ENCODE results near the gene ERICH6B.
A peak's percentile ranks its signal among the peaks of the same experiment; 100 is the strongest.

ERICH6B gene

DNA sequence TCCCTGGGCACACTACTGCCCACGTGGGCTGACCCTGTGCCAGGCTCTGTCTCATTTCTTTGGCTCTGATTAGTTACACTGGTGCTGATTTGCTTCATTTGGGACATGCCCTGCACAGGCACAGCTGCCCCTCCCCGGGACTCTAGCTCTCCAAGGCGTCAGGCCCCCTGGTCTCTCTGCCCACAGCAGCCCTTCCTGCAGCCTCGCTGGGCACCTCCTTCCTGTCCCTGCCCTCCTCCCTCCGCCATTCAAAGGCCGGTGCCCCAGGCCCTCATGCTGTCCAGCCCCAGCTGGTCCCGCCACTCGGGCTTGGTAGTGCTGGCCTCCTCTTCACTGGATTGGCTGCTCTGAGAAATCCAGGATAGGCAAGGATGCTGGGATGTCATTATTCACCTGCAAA, 73.1 kb downstream of the ERICH6B start:
- no peak for DNase-seq (ENCODE audit: low spot score)

DNA sequence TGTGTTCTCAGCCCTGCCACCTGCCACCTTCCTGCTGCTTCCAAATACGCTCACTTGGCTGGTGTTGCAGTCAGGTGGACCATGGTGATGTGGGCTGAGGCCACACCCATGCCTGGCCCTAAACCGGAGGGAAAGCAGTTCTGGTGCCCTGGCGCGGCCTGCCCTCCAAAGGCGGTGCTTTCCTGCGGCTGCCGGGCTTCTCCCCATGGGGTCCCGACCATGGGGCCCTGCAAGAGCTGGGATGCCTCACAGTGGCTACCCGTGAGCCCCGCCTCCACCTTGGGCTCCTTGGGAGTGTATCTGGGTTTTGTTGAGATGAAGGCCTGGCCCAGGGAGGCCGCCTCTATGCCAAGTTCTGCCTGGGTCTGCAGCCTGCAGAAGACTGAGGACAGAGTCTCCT, 73.7 kb downstream of the ERICH6B start:
- DNase-seq (ENCODE audit: low spot score), result no peak

DNA sequence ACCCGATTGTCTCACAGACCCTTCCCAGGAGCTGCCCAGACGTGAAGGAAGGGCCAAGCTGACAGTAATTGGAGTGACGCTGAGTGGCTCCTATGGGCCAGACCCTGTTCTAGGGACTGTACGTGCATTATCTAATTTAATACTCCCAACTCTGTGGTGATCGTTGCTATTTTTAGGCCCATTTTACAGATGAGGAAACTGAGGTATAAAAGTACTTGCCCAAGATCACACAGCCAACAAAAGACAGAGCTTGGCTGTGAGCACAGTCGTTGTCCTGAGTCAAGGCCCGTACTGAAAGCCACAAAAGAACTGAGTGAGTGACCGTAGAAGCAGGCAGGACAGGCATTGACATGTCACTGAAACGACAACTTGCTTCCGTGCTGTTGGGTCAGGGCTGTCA, 74.7 kb downstream of the ERICH6B start:
- no peak for DNase-seq (ENCODE audit: low spot score)

DNA sequence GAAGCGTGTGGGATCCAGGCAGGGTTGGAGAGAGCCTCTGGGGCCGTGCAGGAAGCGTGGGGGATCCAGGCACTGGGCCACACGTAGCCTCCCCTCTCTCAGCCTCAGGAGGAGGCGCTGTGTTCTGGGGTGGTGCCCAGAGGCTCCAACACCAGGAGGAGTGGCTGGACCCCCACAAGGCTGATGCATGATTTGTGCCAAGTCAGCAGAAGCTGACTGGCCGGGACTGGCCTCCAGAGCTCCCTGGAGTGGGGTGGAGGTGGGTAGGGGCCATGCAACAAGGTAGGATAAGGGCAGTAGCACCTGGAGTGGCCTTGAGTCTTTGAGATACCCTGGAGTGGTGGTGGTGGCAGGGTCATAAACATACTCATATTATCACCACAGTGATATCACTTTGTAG, 75.3 kb downstream of the ERICH6B start:
- DNase-seq (ENCODE audit: low spot score), result no peak

DNA sequence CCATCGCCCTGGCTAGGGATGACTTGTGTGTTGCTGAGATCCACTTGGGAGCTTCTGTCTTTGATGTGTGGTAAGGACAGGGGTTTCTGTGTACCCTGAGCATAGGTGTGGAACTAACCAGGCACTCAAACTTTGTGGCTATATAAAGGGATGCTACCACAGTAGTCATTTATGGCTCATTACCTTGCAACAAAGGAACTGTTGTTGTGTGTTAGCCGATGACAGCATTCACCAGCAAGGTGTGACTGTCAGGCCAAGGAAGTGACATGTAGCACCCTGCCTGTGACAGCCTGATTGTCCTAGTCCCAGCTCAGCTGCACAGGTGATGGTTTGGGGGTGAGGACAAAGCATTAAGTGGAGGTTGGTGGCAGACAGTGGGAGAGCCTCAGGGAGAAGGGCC, 77.2 kb downstream of the ERICH6B start:
- DNase-seq (ENCODE audit: low spot score), result no peak

DNA sequence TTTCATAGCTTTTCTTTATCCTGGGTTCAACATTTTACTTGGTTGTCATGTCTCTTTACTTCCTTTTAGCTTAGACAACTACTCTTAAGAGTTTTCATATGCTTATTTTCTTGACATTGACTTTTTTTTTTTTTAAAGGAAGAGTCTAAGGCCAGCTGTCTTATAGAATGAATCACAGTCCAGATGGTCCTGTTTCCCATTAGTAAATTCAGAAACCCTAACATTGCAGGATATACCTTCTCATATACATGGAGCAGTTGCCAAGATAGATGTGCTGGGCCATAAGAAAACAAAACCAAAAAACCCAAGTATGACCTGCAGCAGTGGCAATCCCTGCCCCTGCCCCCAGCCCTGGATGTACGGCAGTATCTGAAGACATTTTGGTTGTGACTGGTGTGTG, 78.0 kb downstream of the ERICH6B start:
- DNase-seq (ENCODE audit: low spot score), result no peak

DNA sequence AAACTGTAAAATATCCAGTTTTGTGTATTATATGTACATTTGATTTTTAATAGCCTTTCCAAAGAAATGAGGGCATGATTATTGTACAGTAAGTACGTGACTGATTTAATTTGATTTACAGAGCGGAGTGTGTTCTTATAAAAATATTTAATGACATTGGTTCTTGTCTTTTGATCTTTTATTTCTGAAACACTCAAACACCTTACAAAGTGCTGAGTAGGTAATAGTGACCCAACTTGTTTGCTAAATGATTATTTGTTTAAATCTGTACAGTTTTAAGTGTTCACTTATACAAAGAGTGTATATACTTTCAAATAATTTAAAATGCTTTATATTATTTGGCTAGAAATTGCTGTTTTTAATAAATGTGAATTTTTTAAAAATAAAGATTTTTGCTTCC, 79.3 kb downstream of the ERICH6B start:
- DNase-seq (ENCODE audit: low spot score), result no peak

DNA sequence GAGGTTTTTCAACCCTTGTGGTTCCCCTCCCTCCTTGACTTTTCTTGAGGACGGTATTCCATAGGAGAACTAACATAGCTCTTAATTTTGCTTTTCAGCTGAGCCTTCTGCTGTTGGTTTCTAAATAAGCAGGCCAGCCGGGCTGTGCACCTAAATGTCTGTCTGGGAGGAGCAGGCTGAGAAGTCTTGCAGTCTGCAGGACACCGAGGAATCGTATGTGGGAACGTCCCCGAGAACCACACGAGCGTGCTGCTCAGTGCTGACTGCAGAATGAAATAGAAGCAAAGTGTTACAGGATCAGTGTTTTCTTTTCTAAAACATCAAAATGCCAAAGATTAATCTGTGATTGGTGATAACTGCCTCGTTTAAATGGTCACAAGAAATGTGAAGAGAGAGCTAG, 80.9 kb downstream of the ERICH6B start:
- DNase-seq (ENCODE audit: low spot score), result no peak

DNA sequence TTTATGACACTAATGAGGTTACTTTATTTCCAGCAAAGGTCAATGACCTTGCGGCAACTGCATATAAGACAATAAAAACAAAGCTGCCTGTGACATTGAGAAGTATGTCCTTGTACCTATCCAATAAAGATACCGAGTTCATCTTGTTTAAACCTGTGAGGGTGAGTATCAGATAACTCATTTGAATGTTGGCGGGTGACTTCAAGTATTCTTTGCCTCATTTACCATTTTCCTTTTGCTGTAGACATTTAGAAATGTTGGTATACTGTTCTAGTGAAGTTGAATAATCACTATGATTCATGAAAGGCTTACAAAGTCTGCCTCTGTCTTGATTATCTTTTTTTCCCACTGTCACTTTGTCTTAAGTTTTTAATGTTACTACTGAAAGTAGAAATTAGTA, 85.8 kb downstream of the ERICH6B start:
- no peak for DNase-seq (ENCODE audit: low spot score)

DNA sequence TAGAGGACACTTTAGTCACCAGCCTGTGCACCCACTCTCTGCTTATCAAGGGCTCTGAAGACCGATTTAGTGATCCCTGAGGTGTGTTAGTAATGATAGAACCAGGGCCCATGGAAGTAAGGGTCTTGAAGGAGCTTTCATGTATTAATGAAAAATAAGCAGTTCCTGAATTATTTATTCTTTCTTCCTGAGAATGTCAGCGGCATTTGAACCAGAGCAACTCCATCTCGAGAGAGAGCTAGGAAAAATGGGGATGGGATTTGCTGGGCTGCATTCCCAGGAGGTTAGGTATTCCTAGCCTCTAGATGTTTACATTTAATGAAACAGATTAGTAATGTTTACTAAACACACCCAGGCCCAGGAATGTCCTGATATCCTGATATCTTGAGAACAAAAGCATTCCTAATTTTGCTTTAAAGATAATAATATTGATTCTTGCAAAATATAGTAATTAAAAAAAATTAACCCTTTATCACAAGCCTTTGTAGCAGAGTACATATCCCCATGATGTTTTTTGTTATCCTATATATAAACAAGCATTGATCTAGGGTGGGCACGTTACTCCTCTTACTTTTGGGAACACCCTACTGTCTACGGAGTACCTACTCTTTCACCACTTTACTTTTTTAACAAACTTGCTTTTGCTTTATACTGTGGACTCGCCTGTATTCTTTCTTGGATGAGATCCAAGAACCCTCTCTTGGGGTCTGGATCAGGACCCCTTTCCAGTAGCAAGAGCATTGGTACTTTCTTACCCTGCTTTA, 87.7 kb downstream of the ERICH6B start:
- no peak for DNase-seq (ENCODE audit: low spot score)

DNA sequence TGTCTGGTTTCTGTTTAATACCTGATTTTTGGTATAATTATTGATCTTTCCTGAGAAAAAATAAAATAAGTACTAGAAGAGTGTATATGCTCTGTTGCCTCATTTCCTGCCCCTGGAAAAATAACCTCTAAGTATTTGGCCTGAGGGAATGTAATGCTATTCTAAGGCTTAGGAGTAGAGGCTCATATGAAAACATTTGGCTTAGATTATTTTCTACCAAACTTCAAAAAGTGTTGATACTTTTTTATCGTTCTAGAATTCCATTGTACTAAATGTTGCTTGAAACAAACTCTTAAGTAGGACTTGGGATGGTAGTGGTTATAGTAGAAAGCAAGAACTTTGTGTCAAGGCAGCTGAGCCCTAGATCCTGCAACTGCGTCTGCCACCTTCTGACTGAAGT, 93.0 kb downstream of the ERICH6B start:
- no peak for DNase-seq (ENCODE audit: low spot score)

DNA sequence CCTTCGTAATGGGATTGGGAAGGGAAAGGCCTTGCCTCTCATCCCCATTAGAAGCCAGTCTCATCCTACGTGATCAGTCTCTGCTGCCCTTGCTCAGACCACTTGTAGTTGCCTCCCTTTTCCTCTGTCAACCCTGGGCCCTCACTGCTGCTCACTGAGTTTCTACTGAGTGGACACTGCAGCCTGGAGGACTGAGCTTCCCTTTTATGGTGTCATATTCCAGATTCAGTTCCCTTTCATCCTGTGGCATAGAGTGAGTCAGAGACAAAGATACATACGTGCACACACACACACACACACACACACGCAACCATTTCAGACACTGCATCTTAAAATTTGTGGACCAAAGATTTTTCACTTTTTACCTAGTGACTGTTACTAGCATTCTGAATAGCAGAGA, 94.2 kb downstream of the ERICH6B start:
- DNase-seq (ENCODE audit: low spot score), result no peak

DNA sequence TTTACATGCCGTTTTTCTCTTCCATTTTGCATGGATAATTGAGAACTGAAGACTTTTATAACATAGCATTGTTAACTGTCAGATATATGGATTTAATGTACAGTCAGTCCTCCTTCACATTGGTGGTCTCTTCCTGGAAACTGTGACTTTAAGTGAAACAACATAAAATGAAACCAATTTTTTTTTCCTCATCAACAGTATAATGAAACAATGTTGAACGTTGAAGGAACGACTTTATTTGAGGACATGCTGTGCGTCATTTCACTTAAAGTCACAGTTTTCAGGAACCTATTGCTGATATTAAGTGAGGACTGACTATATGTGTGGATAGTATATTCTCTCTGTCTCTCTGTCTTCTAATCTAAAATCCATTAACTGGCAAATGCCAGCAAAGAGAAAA, 96.0 kb downstream of the ERICH6B start:
- no peak for DNase-seq (ENCODE audit: low spot score)

DNA sequence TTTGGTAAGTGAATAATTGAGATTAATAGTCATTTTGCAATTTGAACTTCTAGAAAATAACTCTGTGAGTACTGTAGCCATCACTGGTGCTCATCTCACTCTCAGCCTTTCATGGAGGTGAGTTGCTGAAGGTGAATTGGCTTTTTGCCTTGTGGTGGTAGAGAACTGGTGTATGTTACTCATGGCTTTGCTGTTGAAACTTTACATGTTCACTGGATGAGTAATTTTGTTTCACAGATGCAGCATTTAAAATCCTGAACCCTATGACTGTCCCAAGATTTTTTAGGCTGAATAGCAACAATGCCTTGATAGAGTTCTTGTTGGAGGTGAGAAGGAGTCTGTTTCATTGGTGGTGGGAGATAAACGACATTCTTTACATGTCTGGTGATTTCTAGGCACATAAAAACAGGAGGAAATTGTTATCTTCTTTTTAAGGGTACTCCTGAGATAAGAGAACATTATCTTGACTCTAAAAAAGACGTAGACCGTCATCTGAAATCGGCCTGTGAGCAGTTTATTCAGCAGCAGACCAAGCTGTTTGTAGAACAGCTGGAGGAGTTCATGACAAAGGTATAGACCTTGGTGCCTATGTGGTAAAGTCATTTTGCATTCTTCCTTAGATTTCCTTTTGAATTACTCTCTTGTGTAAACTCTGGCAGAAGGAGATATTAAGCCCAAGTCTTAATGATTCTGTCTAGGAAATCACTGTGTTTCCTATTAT, 96.9 kb downstream of the ERICH6B start:
- DNase-seq (ENCODE audit: low spot score), result peak; percentile 21

DNA sequence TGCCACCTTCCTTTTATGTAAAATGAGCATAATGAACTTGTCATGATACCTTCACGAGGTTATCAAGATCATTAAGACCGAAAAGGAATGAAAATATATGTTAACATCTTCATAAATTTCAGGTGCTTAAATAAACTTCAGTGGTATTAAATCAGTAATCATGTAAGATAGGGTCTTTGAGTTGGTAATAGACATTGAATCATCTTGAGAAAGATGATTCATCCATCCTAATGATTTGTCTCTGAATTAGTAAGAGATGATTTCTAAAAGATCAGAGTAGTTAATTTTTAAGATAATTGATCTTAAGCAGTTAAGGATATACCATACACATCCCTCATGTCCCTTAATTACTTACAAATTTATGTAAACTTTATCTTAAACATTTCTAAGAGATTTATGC, 98.8 kb downstream of the ERICH6B start:
- no peak for DNase-seq (ENCODE audit: low spot score)

DNA sequence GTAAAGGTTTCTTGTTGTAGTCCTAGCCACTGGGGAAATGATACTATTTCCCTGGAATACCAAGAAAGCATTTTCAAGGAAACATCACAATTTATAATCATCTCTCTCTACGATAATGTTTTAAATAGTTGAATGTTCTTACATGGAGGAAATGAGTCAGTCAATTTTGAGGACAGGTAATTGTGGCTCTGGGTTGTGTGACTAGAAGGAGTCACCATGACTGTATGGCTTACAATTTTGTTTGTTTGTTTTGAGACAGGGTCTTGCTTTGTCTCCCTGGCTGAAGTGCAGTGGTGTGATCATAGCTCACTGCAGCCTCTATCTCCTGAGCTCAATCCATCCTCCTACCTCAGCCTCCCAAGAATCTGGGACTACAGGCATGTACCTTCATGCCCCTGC, 103.4 kb downstream of the ERICH6B start:
- no peak for DNase-seq (ENCODE audit: low spot score)

DNA sequence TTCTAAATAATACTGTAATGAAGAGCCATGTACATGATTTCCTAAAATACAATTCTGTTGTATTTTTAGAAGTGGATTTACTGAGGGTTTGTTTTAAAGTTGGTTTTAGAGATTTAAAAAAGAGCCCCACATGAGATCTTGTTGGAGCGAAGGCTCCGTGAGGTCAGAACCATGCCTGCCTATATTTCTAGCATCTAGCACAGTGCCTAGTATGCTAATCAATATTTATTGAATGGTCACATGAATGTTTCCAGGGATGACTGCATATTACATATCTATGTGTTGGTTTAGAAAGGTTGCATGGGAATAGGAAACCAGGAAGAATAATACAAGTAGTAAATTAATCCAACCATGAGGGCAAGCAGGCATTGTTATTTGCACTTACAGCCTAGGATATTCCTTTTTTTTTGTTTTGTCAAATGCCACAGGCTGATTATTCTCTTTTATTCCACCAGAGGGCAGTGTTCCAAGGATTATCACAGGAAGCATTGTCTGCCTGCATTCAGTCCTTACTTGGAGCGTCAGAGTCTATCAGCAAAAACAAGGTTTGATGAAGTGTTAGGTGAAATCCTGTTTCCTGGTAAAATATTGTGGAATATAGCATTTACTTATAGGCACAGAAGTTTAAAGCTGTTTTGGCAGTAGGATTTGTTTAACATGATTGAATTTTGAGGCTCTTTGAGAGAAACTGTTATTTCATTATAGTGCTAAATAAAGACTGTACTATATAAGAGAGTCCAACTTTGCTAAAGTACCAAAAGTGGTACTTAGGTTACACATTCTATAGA, 104.0 kb downstream of the ERICH6B start:
- DNase-seq (ENCODE audit: low spot score), result peak; percentile 50

DNA sequence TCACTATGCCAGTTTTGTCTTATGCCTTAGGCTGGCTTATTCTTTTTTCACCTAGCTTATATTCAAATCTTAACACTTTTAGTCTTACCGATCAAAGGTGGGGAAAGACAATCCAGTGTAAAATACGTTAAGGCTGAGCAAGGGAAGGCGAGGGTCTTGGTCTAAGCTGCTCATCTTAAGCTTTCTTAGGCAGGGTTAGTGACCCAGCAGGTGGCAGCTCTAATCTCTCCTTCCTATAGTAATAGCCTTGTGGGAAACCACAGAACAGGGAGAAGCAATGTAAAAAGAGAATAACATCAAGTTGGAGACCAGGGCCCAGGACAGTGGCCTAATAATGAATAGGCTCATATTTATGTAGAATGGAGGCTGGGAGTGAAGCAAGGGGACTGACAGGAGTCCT, 104.9 kb downstream of the ERICH6B start:
- no peak for DNase-seq (ENCODE audit: low spot score)

DNA sequence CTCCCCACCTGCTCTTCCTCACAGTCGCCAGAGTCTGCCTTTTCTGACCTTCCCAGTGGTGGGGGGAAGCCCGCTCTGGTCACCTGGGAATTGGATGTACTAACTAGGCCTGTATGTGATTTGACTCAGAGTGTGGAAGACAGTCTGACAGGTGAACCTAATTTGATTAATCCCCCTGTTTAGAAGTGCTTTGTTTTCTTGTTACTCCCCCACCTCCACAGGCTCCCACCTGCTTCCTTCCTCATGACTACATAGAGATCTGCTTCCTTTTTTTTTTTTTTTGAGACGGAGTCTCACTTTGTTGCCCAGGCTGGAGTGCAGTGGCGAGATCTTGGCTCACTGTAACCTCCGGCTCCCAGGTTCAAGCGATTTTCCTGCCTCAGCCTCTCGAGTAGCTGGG, 106.8 kb downstream of the ERICH6B start:
- no peak for DNase-seq (ENCODE audit: low spot score)

DNA sequence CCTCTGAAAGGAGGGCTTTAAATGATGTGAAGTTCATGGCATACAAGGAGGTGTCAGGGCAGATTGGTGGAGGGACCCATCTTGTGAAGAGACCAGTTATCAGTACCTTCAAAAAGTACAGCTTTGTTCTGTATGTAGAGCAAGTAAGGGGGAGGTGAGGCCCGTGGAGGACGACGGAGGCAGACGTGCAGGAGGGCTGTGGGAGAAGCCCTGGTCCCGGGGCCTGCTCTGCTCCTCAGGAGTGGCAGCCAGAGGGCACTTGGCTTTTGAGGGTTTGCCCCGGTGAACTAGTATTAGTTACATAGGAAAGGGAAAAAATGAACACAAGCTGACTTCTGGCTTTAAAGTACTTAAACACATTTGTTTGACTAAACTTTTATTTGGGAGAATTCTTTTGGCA, 108.7 kb downstream of the ERICH6B start:
- DNase-seq (ENCODE audit: low spot score), result no peak

DNA sequence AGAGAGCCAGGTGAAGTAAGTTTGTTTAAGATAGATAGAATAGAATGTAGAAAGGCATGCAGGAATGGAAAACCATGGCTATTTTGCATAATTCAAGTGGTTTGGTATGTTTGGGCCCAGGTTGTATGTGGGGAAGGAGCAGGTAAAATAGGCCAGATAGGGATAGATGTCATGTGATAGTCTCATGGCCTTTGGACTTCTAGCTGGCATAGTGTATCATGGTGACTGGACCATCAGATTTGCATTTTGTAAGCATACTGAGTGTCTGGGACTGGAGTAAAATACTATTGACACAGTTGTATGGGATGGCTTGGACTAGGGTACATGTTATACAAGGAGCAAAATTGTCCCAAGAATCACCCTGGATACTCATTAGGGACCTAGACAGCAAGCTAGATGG, 111.9 kb downstream of the ERICH6B start:
- DNase-seq (ENCODE audit: low spot score), result no peak

DNA sequence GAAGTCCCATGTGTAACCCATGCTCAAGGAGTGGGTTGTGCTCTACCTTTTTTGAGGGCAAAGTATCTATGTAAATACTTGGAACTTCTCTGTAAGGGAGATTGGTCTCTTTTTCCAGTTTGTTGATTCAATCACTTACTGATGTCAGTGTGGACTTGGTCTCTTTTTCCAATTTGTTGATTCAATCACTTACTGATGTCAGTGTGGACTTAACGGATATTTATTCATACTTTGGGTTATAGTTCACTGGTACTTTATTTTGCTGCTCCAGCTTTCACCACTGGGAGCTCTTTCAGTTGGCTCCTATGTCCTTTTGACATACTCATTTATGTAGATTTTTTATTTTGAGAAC, 114.4 kb downstream of the ERICH6B start:
- no peak for DNase-seq (ENCODE audit: low spot score)

DNA sequence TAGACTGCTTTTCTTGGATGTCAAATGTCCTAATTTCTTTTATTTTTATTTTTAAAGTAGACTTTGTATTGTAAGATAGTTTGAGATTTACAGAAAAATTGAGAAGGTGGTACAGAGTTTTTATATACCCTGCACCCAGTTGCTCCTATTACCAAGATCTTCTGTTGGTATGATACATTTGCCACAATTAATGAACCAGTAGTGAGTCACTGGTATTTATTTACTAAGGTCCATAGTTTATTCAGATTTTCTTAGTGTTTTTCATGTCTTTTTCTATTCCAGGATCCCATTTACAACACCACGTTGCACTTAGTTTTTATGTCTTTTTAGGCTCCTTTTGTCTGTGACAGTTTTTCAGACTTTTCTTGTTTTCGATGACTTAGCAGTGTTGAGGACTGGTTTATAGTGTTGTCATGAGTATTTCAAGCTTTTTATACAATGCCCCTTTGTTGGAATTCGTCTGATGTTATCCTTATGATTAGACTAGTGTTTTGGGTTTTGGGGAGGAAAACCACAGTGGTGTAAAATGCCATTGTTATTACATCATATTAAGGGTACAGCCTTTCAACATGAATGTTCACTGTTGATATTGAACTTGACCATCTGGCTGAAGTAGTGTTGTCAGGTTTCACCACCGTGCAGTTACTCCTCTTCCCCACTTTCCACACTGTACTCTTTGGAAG, 114.9 kb downstream of the ERICH6B start:
- DNase-seq (ENCODE audit: low spot score), result peak; percentile 57
